ENCODE results near the gene FLCN. TPM values are rescaled to one million over a fixed set of nuclear protein-coding genes. Genes with fewer than 3 reads are reported as not detected.

The FLCN gene
- polyA plus RNA-seq, 6 donors from 2014 or later: 3.6 to 7.4 (median 5.7) TPM

Other genes with a start within 250 kb of the FLCN start
- gene MPRIP, start 194.7 kb downstream of the FLCN start, polyA plus RNA-seq (ENCODE audit: low read depth in 6 of 6): 10 to 100 TPM in 4 of 6 donors, 1 to 10 TPM in 2; 1.9 to 26.0 (median 12.6) TPM
- gene PLD6, start 30.8 kb downstream of the FLCN start, polyA plus RNA-seq (ENCODE audit: low read depth in 6 of 6): 10 to 100 TPM in 1 of 6 donors, 1 to 10 TPM in 4, not detected in 1; 1.9 to 22.0 (median 4.1) TPM
- gene COPS3, start 44.1 kb upstream of the FLCN start, polyA plus RNA-seq (ENCODE audit: low read depth in 6 of 6): 100 to 1,000 TPM in 2 of 6 donors, 10 to 100 TPM in 4; 80.2 to 117 (median 94.2) TPM
- gene NT5M, start 66.2 kb upstream of the FLCN start, polyA plus RNA-seq (ENCODE audit: low read depth in 6 of 6): 1 to 10 TPM in 1 of 6 donors, under 1 TPM in 4, not detected in 1; 0.19 to 3.2 (median 0.61) TPM
- 10 to 100 TPM; 14.7 to 25.9 (median 18.5) TPM for gene MED9, start 239.8 kb upstream of the FLCN start, polyA plus RNA-seq (ENCODE audit: low read depth in 6 of 6)

All from naive B cell (primary cell).